ENCODE results near the gene MADD.

DNA sequence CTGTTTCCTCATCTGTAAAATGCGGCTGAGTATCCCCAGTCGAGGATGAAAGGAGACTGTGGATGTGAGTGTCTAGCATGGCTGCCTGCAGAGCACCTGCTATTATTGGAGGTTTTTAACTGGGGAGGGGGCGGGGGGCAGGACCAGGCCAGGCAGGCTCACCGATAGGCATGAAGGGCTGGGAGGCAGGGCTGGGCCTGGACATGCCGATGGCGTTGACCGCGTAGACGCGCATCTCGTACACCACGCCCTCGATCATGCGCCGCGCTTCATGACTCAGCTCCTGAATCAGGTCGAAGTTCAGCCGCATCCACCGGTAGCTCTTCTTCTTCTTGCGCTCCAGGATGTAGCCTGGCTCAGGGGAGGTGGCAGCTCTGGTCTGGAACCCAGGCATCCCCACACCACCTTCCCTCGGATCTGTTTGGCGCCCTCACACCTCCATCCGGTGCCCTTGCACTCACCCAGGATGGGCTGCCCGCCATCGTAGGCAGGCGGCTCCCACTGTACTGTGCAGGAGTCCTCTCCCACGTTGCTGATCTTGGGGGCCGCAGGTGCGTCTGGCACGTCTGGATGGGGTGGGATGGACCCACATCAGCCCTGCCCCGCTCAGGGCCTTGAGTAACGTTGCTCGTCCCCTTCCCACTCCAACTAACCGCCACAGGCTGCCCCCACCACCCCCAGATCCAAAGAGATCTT, 67.4 kb downstream of the MADD start:
- no peak for TF ChIP-seq POLR2A (IDR thresholded peaks at IDR 0.05; ENCODE audit: low read depth, low read length)
- TF ChIP-seq POLR2AphosphoS5 (IDR thresholded peaks at IDR 0.05; ENCODE audit: low read depth, low read length) = no peak
